ENCODE results near the gene TMEM125. TPM values are rescaled to one million over a fixed set of nuclear protein-coding genes. Genes with fewer than 3 reads are reported as not detected.
A peak's percentile ranks its signal among the peaks of the same experiment; 100 is the strongest.

TMEM125 gene
- total RNA-seq, 1 donor from 2014 or later: 1.2 TPM

GRCh38 chr1:43252225-43252624 lies 17.6 kb upstream of the TMEM125 start:
- Histone ChIP-seq H3K9me3 (no peaks in the 10 kb centered on the region), H3K27me3 (no peaks in the 10 kb centered on the region), H3K27ac (no peak overlapping the region), H3K36me3 (no peaks in the 10 kb centered on the region), H3K4me1 (no peaks in the 10 kb centered on the region), H3K4me3 (no peak overlapping the region)
- no peak for DNase-seq (ENCODE audit: extremely low spot score in 2 of 2)
- intact Hi-C loops (cut with DNase I): no loop called here
- TF ChIP-seq POLR2A (IDR thresholded peaks at IDR 0.05): no peak
- no peak for TF ChIP-seq CTCF (IDR thresholded peaks at IDR 0.05)
- TF ChIP-seq POLR2AphosphoS5 (IDR thresholded peaks at IDR 0.05; ENCODE audit: insufficient read depth in 1 of 2, low read depth in 1 of 2): no peak

GRCh38 chr1:43253173-43253572 lies 16.6 kb upstream of the TMEM125 start:
- H3K36me3 ChIP-seq: no peaks in the 10 kb centered on the region
- H3K27ac ChIP-seq: no peak overlapping the region
- peak in 1 of 2 donors; percentile 64 for DNase-seq (ENCODE audit: extremely low spot score in 2 of 2)
- H3K9me3 ChIP-seq: no peaks in the 10 kb centered on the region
- TF ChIP-seq CTCF (IDR thresholded peaks at IDR 0.05) (no peak), POLR2A (IDR thresholded peaks at IDR 0.05) (no peak), POLR2AphosphoS5 (IDR thresholded peaks at IDR 0.05; ENCODE audit: insufficient read depth in 1 of 2, low read depth in 1 of 2) (no peak)
- no peak overlapping the region for H3K4me3 ChIP-seq
- intact Hi-C loops (cut with DNase I): no loop called here
- no peaks in the 10 kb centered on the region for H3K4me1 ChIP-seq
- no peaks in the 10 kb centered on the region for H3K27me3 ChIP-seq

GRCh38 chr1:43253876-43254275 lies 15.9 kb upstream of the TMEM125 start:
- Histone ChIP-seq H3K4me3 (no peak overlapping the region), H3K9me3 (no peaks in the 10 kb centered on the region), H3K36me3 (no peaks in the 10 kb centered on the region), H3K27me3 (no peaks in the 10 kb centered on the region), H3K4me1 (no peaks in the 10 kb centered on the region), H3K27ac (no peak overlapping the region)
- no peak for TF ChIP-seq POLR2AphosphoS5 (IDR thresholded peaks at IDR 0.05; ENCODE audit: insufficient read depth in 1 of 2, low read depth in 1 of 2)
- no peak for TF ChIP-seq CTCF (IDR thresholded peaks at IDR 0.05)
- TF ChIP-seq POLR2A (IDR thresholded peaks at IDR 0.05): no peak
- peak in 1 of 2 donors; percentile 62 for DNase-seq (ENCODE audit: extremely low spot score in 2 of 2)
- intact Hi-C loops (cut with DNase I): no loop called here

GRCh38 chr1:43255438-43256210 lies 14.2 kb upstream of the TMEM125 start:
- DNase-seq (ENCODE audit: extremely low spot score in 2 of 2): peak in 1 of 2 donors; percentile 40

More at GRCh38 chr1:43255438-43256210, 14.2 kb upstream of the TMEM125 start:
- H3K4me1 ChIP-seq: no peaks in the 10 kb centered on the region
- no peak for TF ChIP-seq POLR2A (IDR thresholded peaks at IDR 0.05)
- TF ChIP-seq CTCF (IDR thresholded peaks at IDR 0.05): no peak
- TF ChIP-seq POLR2AphosphoS5 (IDR thresholded peaks at IDR 0.05; ENCODE audit: insufficient read depth in 1 of 2, low read depth in 1 of 2): no peak
- intact Hi-C loops (cut with DNase I): no loop called here
- no peaks in the 10 kb centered on the region for H3K36me3 ChIP-seq
- no peak overlapping the region for H3K4me3 ChIP-seq
- H3K27me3 ChIP-seq: no peaks in the 10 kb centered on the region
- no peaks in the 10 kb centered on the region for H3K9me3 ChIP-seq
- H3K27ac ChIP-seq: no peak overlapping the region
